WERI-Rb-1 (cell line): ENCODE results near the gene MRGPRG.

ENCODE experiments used
- DNase-seq: peaks from one replicate; pipeline ENCODE4 v3.0.0-alpha.2; 2020
- H3K27ac ChIP-seq: fragments of 250-450 bp; sonication (Bioruptor Pico); 2 replicates; pipeline ENCODE4 v1.5.1; 2020; ENCODE audit warnings: mild to moderate bottlenecking, moderate library complexity
- H3K27me3 ChIP-seq: fragments of 250-450 bp; sonication (Bioruptor Pico); 2 replicates; pipeline ENCODE4 v1.5.1; 2021; ENCODE audit warnings: mild to moderate bottlenecking, low read depth, moderate library complexity; ENCODE audit not compliant: insufficient read depth, severe bottlenecking
- H3K36me3 ChIP-seq: fragments of 250-450 bp; sonication (Bioruptor Pico); 2 replicates; pipeline ENCODE4 v1.5.1; 2020; ENCODE audit warnings: mild to moderate bottlenecking, moderate library complexity
- H3K4me3 ChIP-seq: 2 replicates; pipeline ENCODE4 v1.5.1; 2011; ENCODE audit warnings: low read depth, mild to moderate bottlenecking, control low read depth, low read length
- H3K9me3 ChIP-seq: fragments of 250-450 bp; sonication (Bioruptor Pico); 2 replicates; pipeline ENCODE4 v1.5.1; 2021; ENCODE audit warnings: mild to moderate bottlenecking, moderate library complexity; ENCODE audit not compliant: severe bottlenecking
- CTCF ChIP-seq: IDR thresholded peaks from 2 replicates; pipeline ENCODE4 v1.5.1; 2011; ENCODE audit warnings: low read depth, mild to moderate bottlenecking, control low read depth, inconsistent platforms, low read length

Gene MRGPRG

GRCh38 chr11:3193373-3194015, 25.1 kb downstream of the MRGPRG start:
- Histone ChIP-seq H3K36me3 (no peaks in the 10 kb centered on the region), H3K9me3 (no peaks in the 10 kb centered on the region), H3K27me3 (no peaks in the 10 kb centered on the region), H3K27ac (no peak overlapping the region), H3K4me3 (no peak overlapping the region)
- no peak for TF ChIP-seq CTCF
- DNase-seq = no peak

- Histone ChIP-seq H3K36me3 (no peaks in the 10 kb centered on the region), H3K4me3 (no peak overlapping the region), H3K27me3 (no peaks in the 10 kb centered on the region), H3K9me3 (no peaks in the 10 kb centered on the region), H3K27ac (no peak overlapping the region)
- TF ChIP-seq CTCF = no peak
- DNase-seq = no peak
These were observed 25.9 kb downstream of the MRGPRG start for GRCh38 chr11:3192511-3193372.

GRCh38 chr11:3191586-3192324, 26.9 kb downstream of the MRGPRG start:
- DNase-seq = no peak
- TF ChIP-seq CTCF = no peak
- Histone ChIP-seq H3K27me3 (no peaks in the 10 kb centered on the region), H3K4me3 (no peak overlapping the region), H3K27ac (no peak overlapping the region), H3K9me3 (no peaks in the 10 kb centered on the region), H3K36me3 (no peaks in the 10 kb centered on the region)

- TF ChIP-seq CTCF = no peak
- 0 out of 2 replicates have a peak overlapping the region, but pooled peaks have one; percentile 18 for H3K27ac ChIP-seq
- H3K9me3 ChIP-seq = no peaks in the 10 kb centered on the region
- H3K36me3 ChIP-seq = no peaks in the 10 kb centered on the region
- H3K27me3 ChIP-seq = no peaks in the 10 kb centered on the region
- no peak overlapping the region for H3K4me3 ChIP-seq
- DNase-seq = no peak
These were observed 28.0 kb downstream of the MRGPRG start for GRCh38 chr11:3190600-3190999.

- no peak overlapping the region for H3K27ac ChIP-seq
- H3K9me3 ChIP-seq = no peaks in the 10 kb centered on the region
- no peak for DNase-seq
- H3K4me3 ChIP-seq = no peak overlapping the region
- TF ChIP-seq CTCF = no peak
- H3K27me3 ChIP-seq = no peaks in the 10 kb centered on the region
- H3K36me3 ChIP-seq = no peaks in the 10 kb centered on the region
These were observed 28.6 kb downstream of the MRGPRG start for GRCh38 chr11:3189886-3190583.
